T47D (cell line): ENCODE data around the gene PRKACA.

ENCODE experiments used
- DNase-seq, 2 experiments: peaks; one replicate each; pipeline versions ENCODE4 v3.0.0 to v3.0.0-alpha.2; 2011 to 2012; ENCODE audit warnings: low read depth in 1 of 2, low spot score in 1 of 2
- JUND ChIP-seq: IDR thresholded peaks from 2 replicates; pipeline ENCODE4 v1.6.1; 2012; ENCODE audit warnings: low read depth
- in situ Hi-C: cut with HindIII; loops from 2 replicates; pipeline ENCODE4 v1.10.0; 2016; ENCODE audit warnings: low sequenced_read_pairs, low pct_unique_long_range_greater_than_20kb

Gene PRKACA

GRCh38 chr19:14081797-14082674, 35.5 kb downstream of the PRKACA start:
- no peak for DNase-seq
- no peak for TF ChIP-seq JUND
- in situ Hi-C loops: no loop called here

- TF ChIP-seq JUND: no peak
- in situ Hi-C loops: no loop called here
- peak; percentile 93 to 98 for DNase-seq
Measured at GRCh38 chr19:14080887-14081796, 36.4 kb downstream of the PRKACA start.

GRCh38 chr19:14078411-14078810, 39.2 kb downstream of the PRKACA start:
- in situ Hi-C loops: no loop called here
- TF ChIP-seq JUND: no peak
- DNase-seq: no peak

- in situ Hi-C loops: no loop called here
- DNase-seq: no peak
Measured at GRCh38 chr19:14073925-14074838, 43.4 kb downstream of the PRKACA start.

GRCh38 chr19:14073261-14073924, 44.2 kb downstream of the PRKACA start:
- in situ Hi-C loops: no loop called here
- TF ChIP-seq JUND: no peak
- DNase-seq: peak; percentile 72 to 76

More at GRCh38 chr19:14073925-14074838, 43.4 kb downstream of the PRKACA start:
- TF ChIP-seq JUND: no peak

- peak in 1 of 2 experiments; percentile 30 for DNase-seq
- TF ChIP-seq JUND: no peak
- in situ Hi-C loops: no loop called here
Measured at GRCh38 chr19:14072535-14073260, 44.9 kb downstream of the PRKACA start, which contains the start of gene MISP3. TSS of gene MISP3 (plus strand) at chr19:14072786. CDS start at chr19:14073310, 524 bp downstream.

GRCh38 chr19:14070268-14071050, 47.1 kb downstream of the PRKACA start:
- in situ Hi-C loops: no loop called here
- no peak for TF ChIP-seq JUND

GRCh38 chr19:14066134-14066533, 51.4 kb downstream of the PRKACA start:
- in situ Hi-C loops: no loop called here
- no peak for DNase-seq
- TF ChIP-seq JUND: no peak

More at GRCh38 chr19:14070268-14071050, 47.1 kb downstream of the PRKACA start:
- DNase-seq: no peak

- DNase-seq: no peak
Measured at GRCh38 chr19:14063105-14063504, 54.5 kb downstream of the PRKACA start.

GRCh38 chr19:14062558-14062855, 55.1 kb downstream of the PRKACA start:
- in situ Hi-C loops: no loop called here
- no peak for DNase-seq
- TF ChIP-seq JUND: no peak

More at GRCh38 chr19:14063105-14063504, 54.5 kb downstream of the PRKACA start:
- in situ Hi-C loops: no loop called here
- no peak for TF ChIP-seq JUND
